Stimulated activated CD4-positive, alpha-beta T cell treated with anti-CD3 and anti-CD28 coated beads, Interleukin-1b, Interleukin-23, amount 100 ng/mL, for 4 hours (primary cell): ENCODE results near the gene ACADS.
"Not testable (repeated sequence)": the region's sequence is repeated elsewhere in the genome, so short reads cannot be mapped to it uniquely, and the experiment has no call there.

Experiments used
- DNase-seq, 2 donors: peaks; one replicate each; pipeline ENCODE4 v3.0.0-alpha.2; 2020; ENCODE audit warnings: low read depth in 2 of 2

The ACADS gene

GRCh38 chr12:120726510-120726793 lies 826 bp downstream of the ACADS start:
- no peak for DNase-seq

- no peak for DNase-seq
These were observed 1.3 kb downstream of the ACADS start for GRCh38 chr12:120726961-120727360.

- not testable (repeated sequence) for DNase-seq
These were observed 6.6 kb downstream of the ACADS start for GRCh38 chr12:120732198-120732597.

- no peak for DNase-seq
These were observed 7.9 kb downstream of the ACADS start for GRCh38 chr12:120733574-120733973.

- DNase-seq, result no peak
These were observed 8.6 kb downstream of the ACADS start for GRCh38 chr12:120734210-120734609.

GRCh38 chr12:120735181-120735580 lies 9.6 kb downstream of the ACADS start:
- no peak for DNase-seq

GRCh38 chr12:120736404-120737331 lies 11.0 kb downstream of the ACADS start:
- DNase-seq, result no peak

- DNase-seq, result no peak
These were observed 12.1 kb downstream of the ACADS start for GRCh38 chr12:120737557-120738251.

GRCh38 chr12:120738252-120739030 lies 12.8 kb downstream of the ACADS start:
- no peak for DNase-seq

- no peak for DNase-seq
These were observed 13.6 kb downstream of the ACADS start for GRCh38 chr12:120739031-120739762.

GRCh38 chr12:120739821-120740613 lies 14.4 kb downstream of the ACADS start:
- DNase-seq, result no peak

- no peak for DNase-seq
These were observed 15.2 kb downstream of the ACADS start for GRCh38 chr12:120740871-120741270.

GRCh38 chr12:120741476-120742421 lies 16.1 kb downstream of the ACADS start:
- no peak for DNase-seq

GRCh38 chr12:120744922-120745493 lies 19.4 kb downstream of the ACADS start:
- DNase-seq, result no peak

- no peak for DNase-seq
These were observed 22.6 kb downstream of the ACADS start for GRCh38 chr12:120748242-120748641.

- DNase-seq, result no peak
These were observed 23.6 kb downstream of the ACADS start for GRCh38 chr12:120749256-120749655.

GRCh38 chr12:120750806-120751205 lies 25.2 kb downstream of the ACADS start:
- DNase-seq, result no peak

GRCh38 chr12:120751389-120751788 lies 25.8 kb downstream of the ACADS start:
- DNase-seq, result no peak

GRCh38 chr12:120754792-120755191 lies 29.2 kb downstream of the ACADS start:
- no peak for DNase-seq
